Sciatic nerve (tissue), 2 donors: Measurements from ENCODE around the gene SPINT4. TPM values are rescaled to one million over a fixed set of nuclear protein-coding genes. Genes with fewer than 3 reads are reported as not detected.
"Not testable (repeated sequence)": the region's sequence is repeated elsewhere in the genome, so short reads cannot be mapped to it uniquely, and the experiment has no call there.

Experiments used
- ATAC-seq: fragments of 200-7000 bp; cut with Tn5 transposase; one replicate; pipeline ENCODE4 v1.9.1; 2020; ENCODE audit warnings: mild to moderate bottlenecking, moderate library complexity
- DNase-seq: peaks from one replicate; pipeline ENCODE4 v3.0.0-alpha.2; 2020; ENCODE audit warnings: low spot score
- intact Hi-C: fragments of 100-400 bp; cut with DNase I; formaldehyde crosslinking; loops from one replicate; pipeline ENCODE4 v1.14.2; 2022
- total RNA-seq: library from RNA; stranded (reverse); fragmentation: NEBNext Ultra II Directional; extraction: Animal tissue kit (Norgen Biotek cat#: 25700); gene quantifications from one replicate; pipeline ENCODE4 v1.2.1, GENCODE V29; 2021
- donor health status: DM: no; HTN: no; CAD: no.
- donor health status: DM: no; HTN: no; CAD: no.

SPINT4 gene
- not detected for total RNA-seq

DNA sequence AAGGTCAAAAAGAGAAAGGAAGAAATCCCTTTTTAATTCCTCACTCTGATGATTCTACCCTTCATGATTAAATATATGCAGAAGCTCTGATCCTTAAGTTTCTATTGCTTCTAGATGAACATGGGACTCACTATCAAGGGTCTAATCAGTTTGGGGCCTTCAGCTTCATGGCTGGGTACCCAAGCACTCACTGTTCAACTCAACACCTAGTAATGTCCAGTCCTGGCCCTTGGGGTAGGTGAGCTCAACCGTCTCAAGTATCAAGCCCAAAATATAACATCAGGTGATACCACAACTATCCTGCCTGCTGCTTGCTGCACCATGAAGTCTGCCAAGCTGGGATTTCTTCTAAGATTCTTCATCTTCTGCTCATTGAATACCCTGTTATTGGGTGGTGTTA lies at the start of gene SPINT4:
TSS of gene SPINT4 (plus strand) at position 301 of the 400 bp plus-strand sequence. CDS start at position 322, 21 bp downstream.
- intact Hi-C loops, result no loop called here
- ATAC-seq (no peak), DNase-seq (no peak)

DNA sequence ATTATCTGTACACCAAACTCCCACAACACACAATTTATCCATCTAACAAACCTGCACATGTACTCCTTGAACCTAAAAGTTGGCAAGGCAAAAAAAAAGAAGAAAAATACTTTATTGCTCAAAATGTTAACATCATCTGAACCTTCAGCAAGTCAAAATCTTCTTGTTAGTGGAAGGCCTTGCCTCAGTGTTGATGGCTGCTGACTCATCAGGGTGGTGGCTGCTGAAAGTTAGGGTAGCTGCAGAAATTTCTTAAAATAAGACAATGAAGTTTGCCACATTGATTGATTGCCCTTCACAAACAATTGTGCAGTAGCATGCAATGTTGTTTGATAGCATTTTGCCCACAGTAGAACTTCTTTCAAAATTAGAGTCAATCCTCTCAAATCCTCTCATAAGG lies 49.4 kb upstream of the SPINT4 start:
- no peak for DNase-seq
- intact Hi-C loops, result no loop called here
- ATAC-seq, result no peak

GRCh38 chr20:45679650-45680049 lies 42.5 kb upstream of the SPINT4 start:
- intact Hi-C loops, result no loop called here
- ATAC-seq (no peak), DNase-seq (no peak)

- no peak for DNase-seq
- intact Hi-C loops, result no loop called here
- ATAC-seq, result no peak
Observed at GRCh38 chr20:45685896-45686295, 36.3 kb upstream of the SPINT4 start.

GRCh38 chr20:45693346-45693745 lies 28.8 kb upstream of the SPINT4 start:
- ATAC-seq, intact Hi-C loops, DNase-seq: not testable (repeated sequence)

- no peak for ATAC-seq
- intact Hi-C loops, result no loop called here
Observed at GRCh38 chr20:45695496-45695895, 26.7 kb upstream of the SPINT4 start.

GRCh38 chr20:45701104-45701503 lies 21.0 kb upstream of the SPINT4 start:
- no peak for DNase-seq
- intact Hi-C loops, result no loop called here
- ATAC-seq, result no peak

More at GRCh38 chr20:45695496-45695895, 26.7 kb upstream of the SPINT4 start:
- DNase-seq, result no peak

- ATAC-seq (no peak), DNase-seq (no peak)
- intact Hi-C loops, result no loop called here
Observed at GRCh38 chr20:45701873-45702272, 20.3 kb upstream of the SPINT4 start, which contains the start of gene WFDC13. WFDC13 (plus strand) TSS chr20:45702038; CDS start chr20:45702124, 86 bp downstream.

DNA sequence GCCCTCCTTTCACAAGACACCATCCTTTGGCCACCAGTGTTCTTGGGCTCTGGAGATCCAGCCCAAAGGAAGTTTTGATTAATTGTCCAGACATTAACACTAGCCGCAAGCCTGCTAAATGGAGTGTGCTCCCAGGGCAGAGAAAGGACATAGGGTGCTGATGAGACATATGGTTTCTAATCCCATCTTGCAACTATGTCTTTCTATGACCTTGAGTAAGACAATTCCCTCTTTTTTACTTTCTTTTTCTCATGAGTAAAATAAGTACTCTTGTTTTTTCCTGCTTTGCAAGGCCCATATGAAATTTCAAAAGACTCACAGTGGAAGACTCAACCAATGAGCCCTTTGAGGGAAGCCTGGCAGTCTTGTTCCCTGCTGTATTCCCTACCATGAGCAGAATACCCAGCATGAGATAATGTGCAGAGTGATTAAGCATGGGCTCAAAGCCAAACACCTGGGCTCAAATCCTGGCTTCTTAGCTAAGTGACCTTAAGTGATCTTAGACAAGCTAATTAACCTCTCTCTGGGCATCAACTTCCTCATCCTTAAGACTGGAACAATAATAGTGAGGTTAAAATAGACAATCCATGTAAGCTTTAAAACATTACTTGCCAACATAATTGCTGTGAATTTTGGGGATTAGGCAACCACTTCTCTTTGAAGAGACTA lies 17.0 kb upstream of the SPINT4 start, which contains the start of gene WFDC10B:
TSS of gene WFDC10B (minus strand) at position 51 of the 669 bp plus-strand sequence. CDS start 19,027 bp downstream, outside the sequence.
- intact Hi-C loops, result no loop called here
- DNase-seq, result no peak
- ATAC-seq, result no peak

DNA sequence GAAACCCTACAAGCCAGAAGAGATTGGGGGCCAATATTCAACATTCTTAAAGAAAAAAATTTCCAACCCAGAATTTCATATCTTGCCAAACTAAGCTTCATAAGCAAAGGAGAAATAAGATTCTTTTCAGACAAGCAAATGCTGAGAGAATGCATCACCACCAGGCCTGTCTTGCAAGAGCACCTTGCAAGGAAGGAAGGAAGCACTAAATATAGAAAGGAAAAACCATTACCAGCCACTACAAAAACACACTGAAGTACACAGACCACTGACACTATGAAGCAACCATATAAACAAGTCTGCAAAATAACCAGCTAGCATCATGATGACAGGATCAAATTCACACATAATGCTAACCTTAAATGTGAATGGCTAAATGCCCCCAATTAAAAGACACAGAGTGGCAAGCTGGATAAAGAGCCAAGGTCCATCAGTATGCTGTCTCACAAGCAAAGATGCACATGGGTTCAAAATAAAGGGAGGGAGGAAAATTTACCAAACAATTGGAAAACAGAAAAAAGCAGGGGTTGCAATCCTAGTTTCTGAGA lies 5.9 kb upstream of the SPINT4 start:
- DNase-seq, ATAC-seq, intact Hi-C loops: not testable (repeated sequence)

- no peak for DNase-seq
- intact Hi-C loops, result no loop called here
- no peak for ATAC-seq
Observed at GRCh38 chr20:45725134-45725533, 3.0 kb downstream of the SPINT4 start.

DNA sequence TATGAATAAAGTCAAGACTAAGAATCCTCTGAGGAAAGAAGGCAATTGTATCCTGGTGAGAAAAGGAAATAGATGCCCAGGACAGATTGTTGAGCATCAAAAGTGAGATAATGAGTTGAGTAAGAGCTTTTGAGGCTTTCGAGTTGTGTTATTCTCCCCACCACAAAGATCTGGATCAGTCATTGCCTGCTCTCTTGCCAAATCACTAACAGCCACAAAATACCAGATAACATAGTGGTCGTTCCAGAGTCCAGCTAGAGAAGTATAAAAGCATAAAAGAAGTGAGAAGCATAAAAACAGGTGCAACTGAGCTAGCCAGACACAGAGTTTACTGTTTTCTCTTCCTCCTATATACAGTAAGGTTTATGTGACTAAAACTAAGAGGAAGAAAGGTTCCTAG lies 4.9 kb downstream of the SPINT4 start:
- intact Hi-C loops, result no loop called here
- ATAC-seq (no peak), DNase-seq (no peak)

- no peak for DNase-seq
- intact Hi-C loops, result no loop called here
- ATAC-seq, result no peak
Observed at GRCh38 chr20:45732199-45732598, 10.1 kb downstream of the SPINT4 start.

DNA sequence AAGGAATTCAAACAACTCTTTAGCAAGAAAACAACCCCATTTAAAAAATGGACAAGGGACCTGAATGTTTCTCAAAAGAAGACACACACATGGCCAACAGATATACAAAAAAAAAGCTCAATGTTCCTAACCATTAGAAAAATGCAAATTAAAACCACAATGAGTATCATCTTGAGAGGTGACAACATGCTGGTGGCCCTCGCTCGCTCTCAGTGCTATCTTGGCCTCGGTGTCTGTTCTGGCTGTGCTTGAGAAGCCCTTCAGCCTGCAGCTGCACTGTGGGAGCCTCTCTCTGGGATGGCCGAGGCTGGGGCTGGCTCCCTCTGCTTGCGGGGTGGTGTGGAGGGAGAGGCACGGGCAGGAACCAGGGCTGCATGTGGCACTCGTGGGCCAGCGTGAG lies 13.4 kb downstream of the SPINT4 start:
- intact Hi-C loops, result no loop called here
- no peak for DNase-seq
- ATAC-seq, result no peak

DNA sequence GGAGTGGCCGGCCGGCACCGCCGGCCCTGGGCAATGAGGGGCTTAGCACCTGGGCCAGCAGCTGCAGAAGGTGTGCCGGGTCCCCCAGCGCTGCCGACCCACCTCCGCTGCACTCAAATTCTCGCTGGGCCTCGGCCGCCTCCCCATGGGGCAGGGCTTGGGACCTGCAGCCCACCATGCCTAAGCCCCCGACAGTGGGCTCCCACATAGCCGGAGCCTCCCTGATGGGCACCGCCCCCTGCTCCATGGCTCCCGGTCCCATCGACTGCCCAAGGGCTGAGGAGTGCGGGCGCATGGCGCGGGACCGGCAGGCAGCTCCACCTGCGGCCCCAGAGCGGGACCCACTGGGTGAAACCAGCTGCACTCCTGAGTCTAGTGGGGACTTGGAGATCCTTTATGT lies 13.8 kb downstream of the SPINT4 start:
- DNase-seq, result no peak
- ATAC-seq, result no peak
- intact Hi-C loops, result no loop called here

- no peak for DNase-seq
- intact Hi-C loops, result no loop called here
- ATAC-seq, result no peak
Observed at GRCh38 chr20:45742596-45742995, 20.4 kb downstream of the SPINT4 start.

DNA sequence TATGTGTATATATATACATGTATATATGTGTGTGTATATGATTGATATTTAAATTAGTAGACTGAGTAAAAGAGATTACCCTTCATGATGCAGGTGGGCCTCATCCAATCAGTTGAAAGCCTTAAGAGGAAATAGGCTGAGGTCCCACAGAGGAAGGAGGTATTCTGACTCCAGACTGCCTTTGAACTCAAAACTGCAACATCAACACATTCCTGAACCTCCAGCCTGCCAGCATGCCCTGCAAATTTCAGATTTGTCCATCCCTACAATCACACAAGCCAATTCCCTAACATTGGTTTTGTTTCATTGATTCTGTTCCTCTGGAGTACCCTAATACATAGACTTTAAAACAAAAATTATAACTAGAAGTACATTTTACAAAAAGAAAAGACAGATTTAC lies 22.9 kb downstream of the SPINT4 start:
- ATAC-seq (no peak), DNase-seq (no peak)
- intact Hi-C loops, result no loop called here

- intact Hi-C loops, result no loop called here
- ATAC-seq, result no peak
- DNase-seq, result no peak
Observed at GRCh38 chr20:45751721-45752120, 29.6 kb downstream of the SPINT4 start.

DNA sequence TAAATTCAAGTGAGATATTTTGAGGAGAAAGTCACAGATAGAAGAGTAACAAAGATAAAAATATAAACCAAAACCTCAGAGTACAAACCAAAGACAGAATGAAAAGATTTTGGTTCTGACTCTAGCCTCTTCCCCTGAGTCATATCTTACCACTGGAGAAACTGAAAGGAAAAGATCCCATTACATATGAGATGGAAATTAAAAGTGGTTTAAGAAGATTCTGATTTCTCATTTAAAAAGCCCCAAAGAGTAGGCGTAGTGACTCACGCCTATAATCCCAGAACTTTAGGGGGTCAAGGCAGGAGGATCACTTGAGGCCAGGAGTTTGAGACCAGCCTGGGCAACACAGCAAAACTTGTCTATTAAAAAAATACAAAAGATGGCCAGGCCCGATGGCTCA lies 30.6 kb downstream of the SPINT4 start:
- DNase-seq (no peak), ATAC-seq (no peak)
- intact Hi-C loops, result no loop called here

DNA sequence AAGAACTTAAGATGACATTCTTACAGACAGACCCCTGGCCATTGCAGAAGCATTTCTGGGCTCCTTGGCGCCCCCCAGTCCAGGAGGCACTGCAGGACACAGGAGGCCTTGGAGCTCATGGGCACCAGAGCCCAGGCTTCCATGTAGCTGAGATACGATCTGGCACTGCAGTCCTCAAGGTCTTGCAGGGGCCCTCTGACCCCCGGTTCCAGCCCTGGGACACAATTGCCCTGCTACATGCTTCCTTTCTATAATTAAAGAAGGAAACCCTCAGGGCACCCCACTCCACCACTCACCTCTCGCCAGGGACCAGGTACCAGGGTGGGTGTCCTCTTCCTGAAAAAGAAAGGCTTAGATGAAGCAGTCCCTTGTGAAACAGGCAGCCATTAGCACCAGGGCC lies 35.9 kb downstream of the SPINT4 start:
- intact Hi-C loops, result no loop called here
- ATAC-seq (no peak), DNase-seq (no peak)

DNA sequence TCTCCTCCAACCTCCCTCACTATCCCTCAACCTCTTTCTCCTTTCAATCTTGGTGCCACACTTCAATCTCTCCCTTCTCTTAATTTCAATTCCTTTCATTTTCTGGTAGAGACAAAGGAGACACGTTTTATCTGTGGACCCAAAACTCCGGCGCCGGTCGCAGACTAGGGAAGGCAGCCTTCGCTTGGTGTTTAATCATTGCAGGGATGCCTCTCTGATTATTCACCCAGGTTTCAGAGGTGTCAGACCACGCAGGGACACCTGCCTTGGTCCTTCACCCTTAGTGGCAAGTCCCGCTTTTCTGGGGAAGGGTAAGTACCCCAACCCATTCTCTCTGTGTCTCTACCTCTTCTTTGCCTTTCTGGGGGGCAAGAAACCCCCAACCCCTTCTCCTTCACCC lies 37.8 kb downstream of the SPINT4 start:
- intact Hi-C loops, result loop anchor here (10.0 kb wide), 1 partner anchor 445 kb away; no protein-coding TSS in a partner anchor
- DNase-seq, result not testable (repeated sequence)

More for the DNA sequence above, 37.8 kb downstream of the SPINT4 start:
- ATAC-seq, result not testable (repeated sequence)
